KMS-11 (cell line): ENCODE results near the gene NTRK3.

Source experiments
- H2AFZ ChIP-seq: fragments of 200-600 bp; sonication (generic); 2 replicates; pipeline ENCODE4 v1.6.1; 2016; ENCODE audit warnings: antibody characterized with exemption, mixed run types, low read depth
- H3K27ac ChIP-seq: fragments of 200-600 bp; sonication (generic); 2 replicates; pipeline ENCODE4 v1.6.1; 2016; ENCODE audit warnings: mild to moderate bottlenecking, mixed run types
- H3K27me3 ChIP-seq: fragments of 200-600 bp; sonication (generic); 2 replicates; pipeline ENCODE4 v1.6.1; 2017; ENCODE audit warnings: mild to moderate bottlenecking, low read depth, mixed run types, moderate library complexity; ENCODE audit not compliant: insufficient read depth
- H3K36me3 ChIP-seq: fragments of 200-600 bp; sonication (generic); 2 replicates; pipeline ENCODE4 v1.6.1; 2017; ENCODE audit warnings: mild to moderate bottlenecking, mixed run types; ENCODE audit not compliant: insufficient read depth
- H3K4me1 ChIP-seq: fragments of 200-600 bp; sonication (generic); 2 replicates; pipeline ENCODE4 v1.6.1; 2016; ENCODE audit warnings: mild to moderate bottlenecking, low read depth, mixed run types; ENCODE audit not compliant: poor library complexity, severe bottlenecking
- H3K4me2 ChIP-seq: fragments of 200-600 bp; sonication (generic); 2 replicates; pipeline ENCODE4 v1.7.0; 2016; ENCODE audit warnings: mild to moderate bottlenecking, mixed run types
- H3K4me3 ChIP-seq: fragments of 200-600 bp; sonication (generic); IDR thresholded peaks from 2 replicates; pipeline ENCODE4 v1.6.1; 2017; ENCODE audit warnings: low read depth, low read length, mixed read lengths; ENCODE audit not compliant: insufficient read depth
- H3K79me2 ChIP-seq: fragments of 200-600 bp; sonication (generic); 2 replicates; pipeline ENCODE4 v1.6.1; 2016; ENCODE audit warnings: low read depth, mixed run types; ENCODE audit not compliant: insufficient read depth
- H3K9ac ChIP-seq: fragments of 200-600 bp; sonication (generic); 2 replicates; pipeline ENCODE4 v1.6.1; 2016; ENCODE audit warnings: mild to moderate bottlenecking, mixed run types
- H4K20me1 ChIP-seq: fragments of 200-600 bp; sonication (generic); 2 replicates; pipeline ENCODE4 v1.6.1; 2016; ENCODE audit warnings: mild to moderate bottlenecking, mixed run types; ENCODE audit not compliant: insufficient read depth
- TF ChIP-seq, protein P1 (sequence below): fragments of 200-600 bp; sonication (generic); conservative IDR thresholded peaks from 2 replicates; pipeline ENCODE4 v1.6.1; 2017; ENCODE audit warnings: low read depth, mild to moderate bottlenecking, antibody characterized with exemption, low read length, moderate library complexity, mixed read lengths

Gene NTRK3

DNA sequence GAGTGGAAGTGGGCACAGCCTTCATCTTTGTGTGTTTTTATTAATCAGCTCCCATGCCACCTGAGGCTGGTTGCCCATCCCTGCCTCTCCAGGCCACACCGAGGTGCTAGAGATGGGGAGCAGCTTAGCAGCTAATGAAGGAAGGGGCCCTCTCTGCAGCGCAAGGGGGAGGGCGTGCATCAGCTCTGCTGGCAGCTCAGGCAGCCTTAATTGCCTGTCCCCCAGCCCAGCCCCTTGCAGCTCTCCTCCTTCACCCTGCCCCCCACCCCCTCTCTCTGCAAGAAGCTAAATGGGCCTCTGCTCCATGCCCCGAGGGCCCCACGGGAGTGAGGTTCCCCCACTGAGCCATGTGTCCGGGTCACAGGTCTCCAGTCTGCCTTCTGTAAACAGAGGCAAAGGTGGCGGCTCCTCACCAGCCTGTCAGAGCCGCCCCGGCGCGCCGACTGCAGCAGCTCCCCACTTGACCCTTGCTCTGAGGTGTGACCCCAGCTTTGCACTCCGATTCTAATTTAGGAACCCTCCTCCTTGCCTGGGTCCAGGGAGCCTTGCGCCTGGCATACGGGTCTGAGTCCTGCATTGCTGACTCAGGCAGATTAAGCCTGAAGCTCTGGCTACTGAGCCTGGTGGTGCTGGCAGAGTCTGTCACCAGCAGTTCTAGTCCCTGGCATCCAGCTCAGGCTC is 27.9 kb upstream of the NTRK3 start:
- H4K20me1 ChIP-seq = no peaks in the 10 kb centered on the region
- no peaks in the 10 kb centered on the region for H3K4me1 ChIP-seq
- H2AFZ ChIP-seq = no peak overlapping the region
- H3K9ac ChIP-seq = no peak overlapping the region
- H3K4me3 ChIP-seq = no peak overlapping the region
- H3K36me3 ChIP-seq = no peaks in the 10 kb centered on the region
- H3K4me2 ChIP-seq = no peak overlapping the region
- no peaks in the 10 kb centered on the region for H3K27me3 ChIP-seq
- TF ChIP-seq, protein P1, sequence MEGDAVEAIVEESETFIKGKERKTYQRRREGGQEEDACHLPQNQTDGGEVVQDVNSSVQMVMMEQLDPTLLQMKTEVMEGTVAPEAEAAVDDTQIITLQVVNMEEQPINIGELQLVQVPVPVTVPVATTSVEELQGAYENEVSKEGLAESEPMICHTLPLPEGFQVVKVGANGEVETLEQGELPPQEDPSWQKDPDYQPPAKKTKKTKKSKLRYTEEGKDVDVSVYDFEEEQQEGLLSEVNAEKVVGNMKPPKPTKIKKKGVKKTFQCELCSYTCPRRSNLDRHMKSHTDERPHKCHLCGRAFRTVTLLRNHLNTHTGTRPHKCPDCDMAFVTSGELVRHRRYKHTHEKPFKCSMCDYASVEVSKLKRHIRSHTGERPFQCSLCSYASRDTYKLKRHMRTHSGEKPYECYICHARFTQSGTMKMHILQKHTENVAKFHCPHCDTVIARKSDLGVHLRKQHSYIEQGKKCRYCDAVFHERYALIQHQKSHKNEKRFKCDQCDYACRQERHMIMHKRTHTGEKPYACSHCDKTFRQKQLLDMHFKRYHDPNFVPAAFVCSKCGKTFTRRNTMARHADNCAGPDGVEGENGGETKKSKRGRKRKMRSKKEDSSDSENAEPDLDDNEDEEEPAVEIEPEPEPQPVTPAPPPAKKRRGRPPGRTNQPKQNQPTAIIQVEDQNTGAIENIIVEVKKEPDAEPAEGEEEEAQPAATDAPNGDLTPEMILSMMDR = no peak
- no peaks in the 10 kb centered on the region for H3K79me2 ChIP-seq
- H3K27ac ChIP-seq = no peak overlapping the region

DNA sequence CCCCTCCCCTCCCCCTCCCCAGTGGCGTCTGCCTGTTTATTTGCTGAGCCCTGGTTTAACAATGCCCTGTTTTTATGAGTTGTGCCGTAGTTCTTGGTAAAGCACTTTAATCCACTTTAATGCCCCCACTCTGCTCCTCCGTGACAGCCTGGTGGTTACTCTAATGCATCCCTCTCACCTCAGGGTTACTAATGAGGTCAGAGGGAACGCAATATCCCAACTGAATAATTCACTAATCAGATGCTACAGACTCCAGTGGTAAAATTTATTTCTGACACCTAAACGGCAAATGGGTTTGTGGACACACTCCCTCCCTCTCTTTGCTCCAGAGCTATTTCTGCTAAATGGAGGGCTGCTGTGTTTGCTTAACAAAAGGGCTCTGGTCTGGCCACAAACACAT is 26.1 kb upstream of the NTRK3 start:
- Histone ChIP-seq H3K27me3 (no peaks in the 10 kb centered on the region), H3K4me2 (no peak overlapping the region), H4K20me1 (no peaks in the 10 kb centered on the region), H3K9ac (no peak overlapping the region), H3K4me3 (no peak overlapping the region), H3K79me2 (no peaks in the 10 kb centered on the region), H2AFZ (no peak overlapping the region), H3K27ac (no peak overlapping the region), H3K36me3 (no peaks in the 10 kb centered on the region), H3K4me1 (no peaks in the 10 kb centered on the region)
- TF ChIP-seq, protein P1 = no peak

DNA sequence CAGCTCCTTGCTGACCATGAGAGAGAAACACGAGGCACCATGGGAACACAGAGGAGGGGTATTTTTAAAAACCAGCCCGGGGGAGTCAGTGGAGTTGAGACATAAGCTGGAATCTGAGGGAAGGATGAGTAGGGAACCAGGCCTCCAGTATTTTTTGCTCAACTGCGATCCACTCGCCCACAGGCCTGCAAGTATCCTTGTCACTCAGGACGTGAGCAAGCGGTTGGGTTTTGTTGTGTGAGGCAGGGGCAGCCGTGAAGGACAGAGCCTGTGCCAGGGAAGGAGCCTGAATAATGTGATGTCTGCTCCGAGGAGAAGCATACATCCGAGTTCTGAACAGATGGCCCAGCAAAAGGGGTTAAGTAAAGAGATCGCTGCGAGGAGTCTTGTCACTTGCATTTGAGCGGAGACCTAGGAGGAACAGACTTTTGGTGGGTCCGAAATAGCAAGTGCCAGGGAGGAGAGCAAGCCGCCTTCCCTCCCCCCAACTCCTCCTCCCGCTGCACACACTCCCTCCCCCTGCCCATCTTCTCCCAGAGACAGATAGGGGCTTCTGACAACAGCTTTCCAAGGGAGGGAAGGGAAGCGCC is 20.4 kb upstream of the NTRK3 start:
- Histone ChIP-seq H4K20me1 (no peaks in the 10 kb centered on the region), H2AFZ (no peak overlapping the region), H3K27me3 (no peaks in the 10 kb centered on the region), H3K4me3 (no peak overlapping the region), H3K79me2 (no peaks in the 10 kb centered on the region), H3K4me2 (no peak overlapping the region), H3K9ac (no peak overlapping the region), H3K4me1 (no peaks in the 10 kb centered on the region), H3K36me3 (no peaks in the 10 kb centered on the region), H3K27ac (no peak overlapping the region)
- TF ChIP-seq, protein P1 = no peak

DNA sequence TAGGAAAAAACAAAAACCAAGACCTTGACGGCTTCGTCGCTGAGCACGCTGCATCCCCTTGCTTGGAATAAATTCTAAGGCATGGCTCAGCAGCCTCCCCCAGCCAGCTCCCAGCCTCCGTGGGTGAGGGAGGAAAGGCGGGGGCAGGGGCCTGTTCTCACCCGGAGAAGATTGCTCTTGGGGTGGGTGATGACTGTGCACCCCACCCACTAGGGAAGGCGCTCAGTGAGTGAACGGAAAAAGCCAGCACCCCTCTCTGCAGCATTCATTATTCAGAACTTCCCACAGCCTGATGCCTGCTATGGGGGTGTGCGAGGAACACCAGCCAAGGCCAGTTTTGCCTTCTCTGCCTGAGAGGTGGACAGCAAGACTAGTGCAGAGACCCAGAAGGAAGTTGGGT is 19.3 kb upstream of the NTRK3 start:
- Histone ChIP-seq H3K27ac (no peak overlapping the region), H4K20me1 (no peaks in the 10 kb centered on the region), H3K36me3 (no peaks in the 10 kb centered on the region), H2AFZ (no peak overlapping the region), H3K4me2 (no peak overlapping the region), H3K4me3 (no peak overlapping the region), H3K4me1 (no peaks in the 10 kb centered on the region), H3K79me2 (no peaks in the 10 kb centered on the region), H3K9ac (no peak overlapping the region), H3K27me3 (no peaks in the 10 kb centered on the region)
- TF ChIP-seq, protein P1 = no peak
